Effector memory CD4-positive, alpha-beta T cell (primary cell): Measurements from ENCODE around the gene ZBTB32.

Experiments
- DNase-seq, 3 donors: peaks; one replicate each; pipeline ENCODE4 v3.0.0-alpha.2; 2020
- H3K27ac ChIP-seq: 2 replicates; pipeline ENCODE4 v1.7.0; 2013; ENCODE audit warnings: mild to moderate bottlenecking, low read length, moderate library complexity; ENCODE audit not compliant: insufficient read depth, poor library complexity, severe bottlenecking
- H3K27me3 ChIP-seq: replicated peaks from 2 replicates; pipeline ENCODE4 v1.7.0; 2013; ENCODE audit warnings: mild to moderate bottlenecking, low read length; ENCODE audit not compliant: insufficient read depth, control insufficient read depth, poor library complexity, severe bottlenecking
- H3K36me3 ChIP-seq: 2 replicates; pipeline ENCODE4 v1.7.0; 2013; ENCODE audit warnings: mild to moderate bottlenecking, low read length, moderate library complexity; ENCODE audit not compliant: control insufficient read depth, insufficient read depth
- H3K4me1 ChIP-seq: 2 replicates; pipeline ENCODE4 v1.7.0; 2013; ENCODE audit warnings: low read length, mild to moderate bottlenecking; ENCODE audit not compliant: control insufficient read depth, insufficient read depth, poor library complexity, severe bottlenecking
- H3K4me3 ChIP-seq: 2 replicates; pipeline ENCODE4 v1.7.0; 2013; ENCODE audit warnings: low read length, low read depth, mild to moderate bottlenecking; ENCODE audit not compliant: insufficient read depth, poor library complexity, severe bottlenecking
- H3K9me3 ChIP-seq: 2 replicates; pipeline ENCODE4 v1.7.0; 2013; ENCODE audit warnings: mild to moderate bottlenecking, low read length, moderate library complexity; ENCODE audit not compliant: control insufficient read depth

ZBTB32 gene

DNA sequence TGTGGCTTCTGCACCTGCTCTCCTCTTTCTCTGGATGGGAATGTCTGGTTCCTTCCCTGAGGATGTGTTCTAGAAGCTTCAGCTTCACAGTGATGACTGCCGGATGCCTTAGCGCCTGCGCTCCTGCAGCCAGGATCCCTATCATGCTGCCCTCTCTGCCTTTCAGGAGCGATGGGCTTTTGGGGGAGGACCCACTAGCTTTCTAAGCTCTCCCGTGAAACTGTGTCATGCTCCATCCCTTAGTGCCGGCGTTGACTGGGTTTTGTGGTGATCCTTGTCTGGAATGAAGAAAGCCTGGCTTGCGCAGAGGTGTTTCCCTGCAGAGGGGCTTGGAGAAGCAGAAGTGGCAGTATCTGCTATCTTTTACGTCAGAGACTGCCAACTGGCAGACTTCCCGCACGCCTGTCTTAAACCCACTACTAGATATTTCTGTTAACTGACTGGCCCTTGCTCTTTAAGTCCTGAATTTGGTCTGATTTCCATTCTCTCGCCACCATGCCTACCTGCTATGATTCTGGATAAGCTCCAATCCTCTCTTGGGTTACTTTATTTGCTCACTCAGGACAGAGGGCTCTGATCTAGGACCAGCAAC lies 9.6 kb downstream of the ZBTB32 start:
- Histone ChIP-seq H3K4me1 (peaks cover 46% of the 10 kb centered on the region), H3K36me3 (no peaks in the 10 kb centered on the region), H3K4me3 (no peak overlapping the region), H3K9me3 (no peaks in the 10 kb centered on the region), H3K27ac (no peak overlapping the region), H3K27me3 (no peaks in the 10 kb centered on the region)
- no peak for DNase-seq

DNA sequence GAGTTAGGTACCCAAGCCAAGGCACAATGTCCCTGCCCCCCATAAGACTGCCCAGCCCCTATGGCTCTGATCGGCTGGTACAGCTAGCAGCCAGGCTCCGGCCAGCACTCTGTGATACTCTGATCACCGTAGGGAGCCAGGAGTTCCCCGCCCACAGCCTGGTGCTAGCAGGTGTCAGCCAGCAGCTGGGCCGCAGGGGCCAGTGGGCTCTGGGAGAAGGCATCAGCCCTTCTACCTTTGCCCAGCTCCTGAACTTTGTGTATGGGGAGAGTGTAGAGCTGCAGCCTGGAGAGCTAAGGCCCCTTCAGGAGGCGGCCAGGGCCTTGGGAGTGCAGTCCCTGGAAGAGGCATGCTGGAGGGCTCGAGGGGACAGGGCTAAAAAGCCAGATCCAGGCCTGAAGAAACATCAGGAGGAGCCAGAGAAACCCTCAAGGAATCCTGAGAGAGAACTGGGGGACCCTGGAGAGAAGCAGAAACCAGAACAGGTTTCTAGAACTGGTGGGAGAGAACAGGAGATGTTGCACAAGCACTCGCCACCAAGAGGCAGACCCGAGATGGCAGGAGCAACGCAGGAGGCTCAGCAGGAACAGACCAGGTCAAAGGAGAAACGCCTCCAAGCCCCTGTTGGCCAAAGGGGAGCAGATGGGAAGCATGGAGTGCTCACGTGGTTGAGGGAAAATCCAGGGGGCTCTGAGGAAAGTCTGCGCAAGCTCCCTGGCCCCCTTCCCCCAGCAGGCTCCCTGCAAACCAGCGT lies 10.4 kb downstream of the ZBTB32 start:
- Histone ChIP-seq H3K4me1 (peaks cover 52% of the 10 kb centered on the region), H3K27ac (no peak overlapping the region), H3K36me3 (no peaks in the 10 kb centered on the region), H3K9me3 (no peaks in the 10 kb centered on the region), H3K4me3 (no peak overlapping the region), H3K27me3 (no peaks in the 10 kb centered on the region)
- no peak for DNase-seq

DNA sequence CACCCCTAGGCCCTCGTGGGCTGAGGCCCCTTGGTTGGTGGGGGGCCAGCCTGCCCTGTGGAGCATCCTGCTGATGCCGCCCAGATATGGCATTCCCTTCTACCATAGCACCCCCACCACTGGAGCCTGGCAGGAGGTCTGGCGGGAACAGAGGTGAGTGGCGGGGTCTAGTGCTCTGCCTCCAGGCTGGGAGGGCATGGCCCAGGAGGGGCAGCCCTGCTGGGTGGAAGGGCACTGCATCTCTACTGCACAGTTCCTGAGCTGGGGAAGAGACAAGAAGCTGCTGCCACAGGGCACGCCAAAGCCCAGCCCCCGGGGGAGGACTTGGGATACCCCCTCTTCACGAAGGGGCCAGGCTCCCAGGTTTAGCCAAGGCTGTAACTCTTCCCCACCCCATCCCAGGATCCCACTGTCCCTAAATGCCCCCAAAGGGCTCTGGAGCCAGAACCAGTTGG lies 11.0 kb downstream of the ZBTB32 start:
- DNase-seq: no peak
- peaks cover 53% of the 10 kb centered on the region for H3K4me1 ChIP-seq
- no peak overlapping the region for H3K27ac ChIP-seq
- no peaks in the 10 kb centered on the region for H3K9me3 ChIP-seq
- no peaks in the 10 kb centered on the region for H3K36me3 ChIP-seq
- H3K4me3 ChIP-seq: no peak overlapping the region
- no peaks in the 10 kb centered on the region for H3K27me3 ChIP-seq

DNA sequence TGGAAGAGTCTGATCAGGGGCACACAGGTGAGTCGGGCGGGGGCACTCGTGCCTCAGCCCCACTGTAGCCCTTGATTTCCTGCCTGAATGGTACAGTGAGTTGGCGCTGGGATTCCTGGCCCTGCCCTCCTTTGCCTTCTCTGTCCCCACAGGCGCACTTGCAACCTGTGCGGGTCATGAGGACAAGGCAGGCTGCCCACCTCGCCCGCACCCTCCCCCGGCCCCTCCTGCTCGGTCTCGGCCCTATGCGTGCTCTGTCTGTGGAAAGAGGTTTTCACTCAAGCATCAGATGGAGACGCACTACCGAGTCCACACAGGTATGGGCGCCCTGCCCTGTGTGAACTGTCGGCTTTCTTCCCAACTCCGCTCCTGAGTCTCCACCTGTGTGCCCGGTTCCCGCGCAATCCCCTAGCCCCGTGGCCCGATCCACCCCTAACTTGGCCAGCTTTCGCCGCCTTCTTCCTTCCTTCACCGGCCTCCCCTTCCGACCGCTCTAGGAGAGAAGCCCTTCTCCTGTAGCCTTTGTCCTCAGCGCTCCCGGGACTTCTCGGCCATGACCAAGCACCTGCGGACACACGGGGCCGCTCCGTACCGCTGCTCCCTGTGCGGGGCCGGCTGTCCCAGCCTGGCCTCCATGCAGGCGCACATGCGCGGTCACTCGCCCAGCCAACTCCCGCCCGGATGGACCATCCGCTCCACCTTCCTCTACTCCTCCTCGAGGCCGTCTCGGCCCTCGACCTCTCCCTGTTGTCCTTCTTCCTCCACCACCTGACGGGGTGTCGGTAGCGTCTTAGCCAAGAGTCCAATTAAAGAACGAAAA lies 11.8 kb downstream of the ZBTB32 start:
- no peaks in the 10 kb centered on the region for H3K27me3 ChIP-seq
- no peak for DNase-seq
- peak overlapping the region; percentile 84 for H3K4me3 ChIP-seq
- H3K9me3 ChIP-seq: no peaks in the 10 kb centered on the region
- peaks cover 4% of the 10 kb centered on the region for H3K36me3 ChIP-seq
- H3K27ac ChIP-seq: peak overlapping the region; percentile 80
- H3K4me1 ChIP-seq: peaks cover 45% of the 10 kb centered on the region

DNA sequence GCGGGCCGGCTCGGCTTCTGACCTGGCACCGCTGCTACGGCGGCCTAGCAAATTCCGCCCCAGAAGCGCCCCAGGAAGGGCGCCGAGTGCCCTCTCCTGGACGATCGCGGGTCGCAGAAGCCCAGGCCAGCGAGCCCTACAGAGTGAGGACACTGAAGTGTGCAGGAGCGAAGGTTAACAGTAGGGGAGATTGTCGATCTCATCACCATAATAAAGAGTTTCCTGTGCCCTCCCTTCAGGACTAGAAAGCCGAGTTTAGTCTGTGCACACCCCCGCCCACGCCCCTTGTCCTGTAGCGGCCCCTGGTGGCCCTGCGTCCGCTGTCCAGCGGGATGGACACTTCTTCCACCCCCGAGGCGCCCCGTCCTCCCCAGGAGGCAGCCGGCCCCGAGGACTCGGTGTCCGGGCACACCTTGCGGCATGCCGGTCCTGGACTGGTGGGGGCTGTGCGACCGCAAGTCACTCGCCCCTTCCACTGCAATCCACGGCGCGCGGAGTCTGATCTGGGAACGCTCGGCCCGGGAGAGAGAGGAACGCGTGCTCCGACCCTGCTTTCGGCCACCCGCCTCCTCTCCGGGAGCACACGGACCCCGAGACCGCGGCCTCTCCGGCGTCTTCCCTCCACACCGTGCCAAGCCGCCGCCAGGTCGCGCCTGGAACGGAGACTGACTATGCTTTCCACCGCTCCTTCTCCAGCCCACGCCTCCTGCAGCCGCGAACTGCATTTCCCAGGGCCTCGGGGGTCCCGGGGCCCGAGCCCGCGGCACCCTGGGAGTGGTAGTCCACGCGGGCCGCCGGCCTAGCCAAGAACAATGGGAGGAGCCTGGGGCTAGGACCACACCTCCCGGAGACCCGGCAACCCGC lies 12.7 kb downstream of the ZBTB32 start:
- DNase-seq: peak; percentile 93 to 95 (median 94)
- Histone ChIP-seq H3K4me1 (peaks cover 44% of the 10 kb centered on the region), H3K9me3 (no peaks in the 10 kb centered on the region), H3K27ac (peak overlapping the region; percentile 80), H3K36me3 (peaks cover 13% of the 10 kb centered on the region), H3K27me3 (no peaks in the 10 kb centered on the region), H3K4me3 (peak overlapping the region; percentile 84)

DNA sequence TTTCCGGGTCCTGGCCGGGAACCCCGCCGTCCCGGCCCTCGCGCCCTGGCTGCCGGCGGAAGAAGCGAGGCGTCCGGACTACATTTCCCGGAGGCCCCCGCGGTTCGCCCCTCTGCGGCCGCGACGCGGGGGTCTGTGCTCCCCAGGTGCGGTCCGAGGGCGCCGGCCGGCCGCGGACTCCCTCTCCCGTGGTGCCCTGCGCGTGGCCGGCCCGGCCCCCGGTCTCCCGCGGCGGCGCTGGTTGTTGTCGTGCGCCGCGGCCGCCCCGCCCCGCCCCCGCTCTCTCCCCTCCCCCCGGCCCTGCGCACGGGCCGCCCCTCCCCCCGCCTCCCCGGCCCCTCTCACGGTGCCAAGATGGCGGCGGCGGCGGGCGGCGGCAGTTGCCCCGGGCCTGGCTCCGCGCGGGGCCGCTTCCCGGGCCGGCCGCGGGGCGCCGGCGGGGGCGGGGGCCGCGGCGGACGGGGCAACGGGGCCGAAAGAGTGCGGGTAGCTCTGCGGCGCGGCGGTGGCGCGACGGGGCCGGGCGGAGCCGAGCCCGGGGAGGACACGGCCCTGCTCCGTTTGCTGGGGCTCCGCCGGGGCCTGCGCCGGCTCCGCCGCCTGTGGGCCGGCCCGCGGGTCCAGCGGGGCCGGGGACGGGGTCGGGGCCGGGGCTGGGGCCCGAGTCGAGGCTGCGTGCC lies 13.4 kb downstream of the ZBTB32 start, which contains the start of gene KMT2B:
Gene KMT2B (plus strand): TSS at position 339 of the 680 bp plus-strand sequence. CDS start 16 bp downstream, at position 355.
- Histone ChIP-seq H3K36me3 (peaks cover 21% of the 10 kb centered on the region), H3K27ac (peak within 1 kb of the TSS; percentile 80), H3K4me1 (peaks cover 37% of the 10 kb centered on the region), H3K4me3 (peak within 1 kb of the TSS; percentile 84), H3K27me3 (no peaks in the 10 kb centered on the region), H3K9me3 (no peaks in the 10 kb centered on the region)
- DNase-seq: no peak

DNA sequence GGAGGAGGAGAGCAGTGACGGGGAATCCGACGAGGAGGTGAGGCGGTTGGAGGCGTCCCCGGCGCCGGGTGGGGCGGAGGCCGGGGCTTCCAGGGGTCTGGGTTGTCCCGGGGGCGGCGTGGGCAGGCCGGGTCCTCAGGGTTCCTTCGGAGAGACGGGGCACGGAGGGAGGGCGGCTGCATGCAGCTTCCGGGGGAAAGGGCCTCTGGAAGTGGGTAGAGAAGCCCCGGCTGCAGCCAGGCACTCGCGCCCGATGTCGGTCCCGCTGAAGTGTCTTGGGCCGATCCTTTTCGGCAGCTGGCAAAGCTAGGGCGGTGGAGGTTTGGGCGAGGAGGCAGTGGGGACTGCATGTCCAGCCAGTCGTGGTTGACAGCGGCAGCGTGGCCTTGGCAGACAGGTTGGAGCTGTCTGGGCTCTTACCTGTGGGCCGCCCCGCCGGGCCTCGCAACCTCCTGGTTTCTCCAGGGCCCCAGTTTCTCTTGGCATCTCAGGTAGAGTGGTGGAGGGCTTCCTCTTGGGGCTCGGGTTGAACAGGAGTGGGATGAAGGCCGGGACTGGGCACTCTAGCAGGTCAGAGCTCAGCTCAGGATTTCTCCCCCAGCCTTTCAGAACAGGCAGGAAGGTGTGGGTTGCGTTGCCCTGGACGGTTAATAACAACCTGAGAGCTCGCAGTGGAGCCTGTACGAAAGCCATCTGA lies 14.1 kb downstream of the ZBTB32 start:
- Histone ChIP-seq H3K27ac (peak overlapping the region; percentile 64), H3K4me1 (peaks cover 30% of the 10 kb centered on the region), H3K4me3 (peak overlapping the region; percentile 61), H3K27me3 (no peaks in the 10 kb centered on the region), H3K9me3 (no peaks in the 10 kb centered on the region), H3K36me3 (peaks cover 27% of the 10 kb centered on the region)
- peak in 1 of 3 donors; percentile 24 for DNase-seq

DNA sequence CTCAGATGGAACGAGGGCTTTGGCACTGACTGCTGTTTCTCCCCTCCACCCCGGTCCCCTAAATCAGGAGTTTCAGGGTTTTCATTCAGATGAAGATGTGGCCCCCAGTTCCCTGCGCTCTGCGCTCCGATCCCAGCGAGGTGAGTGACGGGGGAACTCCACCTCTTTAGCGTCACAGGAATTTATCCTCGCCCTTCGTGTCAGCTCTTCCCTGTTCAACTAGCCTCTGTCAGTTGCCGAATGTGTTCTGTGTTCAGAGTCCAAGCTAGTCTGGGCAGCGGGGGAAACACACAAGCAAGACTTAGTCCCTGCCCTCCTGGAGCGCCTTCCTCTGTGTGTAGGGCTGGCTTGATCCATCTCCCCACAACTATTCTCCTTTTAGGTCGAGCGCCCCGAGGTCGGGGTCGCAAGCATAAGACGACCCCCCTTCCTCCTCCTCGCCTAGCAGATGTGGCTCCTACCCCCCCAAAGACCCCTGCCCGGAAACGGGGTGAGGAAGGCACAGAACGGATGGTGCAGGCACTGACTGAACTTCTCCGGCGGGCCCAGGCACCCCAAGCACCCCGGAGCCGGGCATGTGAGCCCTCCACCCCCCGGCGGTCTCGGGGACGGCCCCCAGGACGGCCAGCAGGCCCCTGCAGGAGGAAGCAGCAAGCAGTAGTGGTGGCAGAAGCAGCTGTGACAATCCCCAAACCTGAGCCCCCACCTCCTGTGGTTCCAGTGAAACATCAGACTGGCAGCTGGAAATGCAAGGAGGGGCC lies 15.2 kb downstream of the ZBTB32 start:
- no peaks in the 10 kb centered on the region for H3K27me3 ChIP-seq
- no peak overlapping the region for H3K27ac ChIP-seq
- H3K4me3 ChIP-seq: peak overlapping the region; percentile 61
- H3K4me1 ChIP-seq: peaks cover 30% of the 10 kb centered on the region
- H3K9me3 ChIP-seq: no peaks in the 10 kb centered on the region
- H3K36me3 ChIP-seq: peaks cover 38% of the 10 kb centered on the region
- DNase-seq: no peak
